Esophagus squamous epithelium (tissue), 5 donors: ENCODE results near the gene PRKD1. TPM values are rescaled to one million over a fixed set of nuclear protein-coding genes. Genes with fewer than 3 reads are reported as not detected.

Experiments used
- DNase-seq: peaks from one replicate; lab custom pipeline; 2025; lab: John Stamatoyannopoulos, UW
- H3K27ac ChIP-seq, 4 donors: fragments of 200-600 bp; sonication (generic); one replicate each; pipeline ENCODE4 v1.5.1; 2016 to 2019; ENCODE audit warnings: mild to moderate bottlenecking in 1 of 4
- H3K27me3 ChIP-seq, 4 donors: fragments of 200-600 bp; sonication (generic); 1 replicate in 3 of 4; 2 replicates in 1 of 4; pipeline versions ENCODE4 v1.5.1 to v1.6.0; 2017 to 2021; ENCODE audit warnings: antibody characterized with exemption in 1 of 4
- H3K36me3 ChIP-seq, 3 donors: fragments of 200-600 bp; sonication (generic); one replicate each; pipeline ENCODE4 v1.5.1; 2016 to 2019
- H3K4me1 ChIP-seq, 3 donors: fragments of 200-600 bp; sonication (generic); one replicate each; pipeline ENCODE4 v1.5.1; 2017 to 2019
- H3K4me3 ChIP-seq, 4 donors: fragments of 200-600 bp; sonication (generic); 1 replicate in 3 of 4; 2 replicates in 1 of 4; pipeline ENCODE4 v1.5.1; 2016 to 2019; ENCODE audit warnings: mild to moderate bottlenecking in 2 of 4, moderate library complexity in 1 of 4
- H3K9me3 ChIP-seq, 3 donors: fragments of 200-600 bp; sonication (generic); one replicate each; pipeline ENCODE4 v1.5.1; 2016 to 2019
- POLR2A ChIP-seq, 4 donors: fragments of 450-650 bp; IDR thresholded peaks; one replicate each; pipeline ENCODE4 v1.6.1; 2017; ENCODE audit warnings: antibody characterized with exemption in 4 of 4, mild to moderate bottlenecking in 4 of 4, moderate library complexity in 3 of 4
- WGBS, 2 donors: methylation state at CpG; one replicate each; pipeline ENCODE4 v1.1.5; 2018; 5-methylcytosine and 5-hydroxymethylcytosine counted together
- intact Hi-C: fragments of 100-400 bp; cut with DNase I; formaldehyde crosslinking; loops from one replicate; pipeline ENCODE4 v1.15.0; 2022
- total RNA-seq, 4 donors: library from RNA; depleted of rRNA; stranded (reverse); fragments of >200 nt; gene quantifications; one replicate each; pipeline ENCODE4 v1.1.0, GENCODE V29; 2016
- TF ChIP-seq, protein P1 (sequence below), 6 experiments: fragments of 450-650 bp in 4 of 6; fragments of 200-600 bp in 2 of 6; sonication (generic) in 2 of 6; IDR thresholded peaks; one replicate each; pipeline ENCODE4 v1.5.1; 2016 to 2019; ENCODE audit warnings: antibody characterized with exemption in 6 of 6, mild to moderate bottlenecking in 4 of 6, moderate library complexity in 4 of 6
- donor health status: DM: yes; HTN: yes; CAD: no.

The PRKD1 gene
- total RNA-seq, 4 donors from 2014 or later: 0.30 to 10.7 (median 2.2) TPM

DNA sequence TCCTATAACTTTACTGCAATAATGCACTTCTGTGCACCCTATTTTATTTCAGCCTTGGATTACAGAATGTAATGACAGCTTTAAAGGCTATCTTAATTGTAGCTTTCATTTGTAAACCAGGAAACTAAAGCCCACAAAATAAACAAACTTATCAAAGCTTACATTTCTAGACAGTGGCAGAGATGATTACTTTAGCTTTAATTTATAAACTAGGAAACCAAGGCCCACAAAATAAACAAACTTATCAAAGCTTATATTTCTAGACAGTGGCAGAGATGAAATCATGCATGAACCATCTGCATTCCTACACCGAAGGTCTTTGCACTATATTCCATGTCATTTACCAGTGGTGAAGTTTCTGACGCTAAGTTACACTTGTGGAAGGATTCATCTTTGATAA is 74.4 kb downstream of the PRKD1 start:
- Histone ChIP-seq H3K36me3 (no peaks in the 10 kb centered on the region), H3K27ac (no peak overlapping the region), H3K27me3 (no peaks in the 10 kb centered on the region), H3K4me3 (no peak overlapping the region), H3K4me1 (no peaks in the 10 kb centered on the region), H3K9me3 (peaks cover 0 to 13% (median 0%) of the 10 kb centered on the region in 3 donors)
- no peak for TF ChIP-seq POLR2A (IDR thresholded peaks at IDR 0.05)
- TF ChIP-seq, protein P1, sequence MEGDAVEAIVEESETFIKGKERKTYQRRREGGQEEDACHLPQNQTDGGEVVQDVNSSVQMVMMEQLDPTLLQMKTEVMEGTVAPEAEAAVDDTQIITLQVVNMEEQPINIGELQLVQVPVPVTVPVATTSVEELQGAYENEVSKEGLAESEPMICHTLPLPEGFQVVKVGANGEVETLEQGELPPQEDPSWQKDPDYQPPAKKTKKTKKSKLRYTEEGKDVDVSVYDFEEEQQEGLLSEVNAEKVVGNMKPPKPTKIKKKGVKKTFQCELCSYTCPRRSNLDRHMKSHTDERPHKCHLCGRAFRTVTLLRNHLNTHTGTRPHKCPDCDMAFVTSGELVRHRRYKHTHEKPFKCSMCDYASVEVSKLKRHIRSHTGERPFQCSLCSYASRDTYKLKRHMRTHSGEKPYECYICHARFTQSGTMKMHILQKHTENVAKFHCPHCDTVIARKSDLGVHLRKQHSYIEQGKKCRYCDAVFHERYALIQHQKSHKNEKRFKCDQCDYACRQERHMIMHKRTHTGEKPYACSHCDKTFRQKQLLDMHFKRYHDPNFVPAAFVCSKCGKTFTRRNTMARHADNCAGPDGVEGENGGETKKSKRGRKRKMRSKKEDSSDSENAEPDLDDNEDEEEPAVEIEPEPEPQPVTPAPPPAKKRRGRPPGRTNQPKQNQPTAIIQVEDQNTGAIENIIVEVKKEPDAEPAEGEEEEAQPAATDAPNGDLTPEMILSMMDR (IDR thresholded peaks at IDR 0.05): no peak
- no peak for DNase-seq
- intact Hi-C loops: no loop called here
- WGBS, 2 donors: 48 to 55% methylated on average over 2 of the region's 2 CpGs

DNA sequence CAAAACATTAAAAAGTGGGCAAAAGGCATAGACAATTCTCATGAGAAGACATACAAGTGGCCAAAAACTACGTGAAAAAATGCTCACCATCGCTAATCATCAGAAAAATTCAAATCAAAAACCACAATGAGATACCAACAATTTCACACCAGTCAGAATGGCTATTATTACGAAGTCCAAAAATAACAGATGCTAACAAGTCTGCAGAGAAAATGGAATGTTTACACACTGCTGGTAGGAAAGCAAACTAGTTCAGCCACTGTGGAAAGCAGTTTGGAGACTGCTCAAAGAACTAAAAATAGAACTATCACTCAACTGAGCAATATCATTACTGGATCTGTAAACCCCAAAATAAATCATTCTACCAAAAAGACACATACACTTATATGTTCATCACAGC is 76.2 kb downstream of the PRKD1 start:
- Histone ChIP-seq H3K4me1 (no peaks in the 10 kb centered on the region), H3K27ac (no peak overlapping the region), H3K4me3 (no peak overlapping the region), H3K27me3 (no peaks in the 10 kb centered on the region), H3K9me3 (peaks cover 0 to 13% (median 0%) of the 10 kb centered on the region in 3 donors), H3K36me3 (no peaks in the 10 kb centered on the region)
- intact Hi-C loops: no loop called here
- DNase-seq: no peak
- 67 to 79% methylated on average over 3 of the region's 3 CpGs for WGBS, 2 donors
- TF ChIP-seq, protein P1 (IDR thresholded peaks at IDR 0.05): no peak
- TF ChIP-seq POLR2A (IDR thresholded peaks at IDR 0.05): no peak

DNA sequence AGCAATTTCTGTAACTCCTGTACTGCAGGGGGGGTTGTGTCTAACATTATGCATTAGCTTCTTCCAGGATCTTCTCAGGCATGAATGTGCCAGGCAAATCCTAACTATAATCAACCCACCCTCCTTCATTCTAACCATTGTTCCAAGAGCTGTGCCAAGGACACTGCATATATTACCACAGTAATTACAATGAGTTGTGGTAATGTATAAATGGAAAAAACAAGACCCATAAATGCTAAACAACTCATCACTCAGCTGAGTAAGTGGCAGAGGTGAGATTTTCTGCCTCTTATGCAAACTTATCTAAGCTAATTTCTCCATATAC is 80.6 kb downstream of the PRKD1 start:
- H3K4me1 ChIP-seq: no peaks in the 10 kb centered on the region
- intact Hi-C loops: no loop called here
- H3K9me3 ChIP-seq: no peaks in the 10 kb centered on the region
- H3K27ac ChIP-seq: no peak overlapping the region
- H3K36me3 ChIP-seq: no peaks in the 10 kb centered on the region
- DNase-seq: no peak
- no peak overlapping the region for H3K4me3 ChIP-seq
- TF ChIP-seq POLR2A (IDR thresholded peaks at IDR 0.05): no peak
- TF ChIP-seq, protein P1 (IDR thresholded peaks at IDR 0.05): no peak
- H3K27me3 ChIP-seq: no peaks in the 10 kb centered on the region

DNA sequence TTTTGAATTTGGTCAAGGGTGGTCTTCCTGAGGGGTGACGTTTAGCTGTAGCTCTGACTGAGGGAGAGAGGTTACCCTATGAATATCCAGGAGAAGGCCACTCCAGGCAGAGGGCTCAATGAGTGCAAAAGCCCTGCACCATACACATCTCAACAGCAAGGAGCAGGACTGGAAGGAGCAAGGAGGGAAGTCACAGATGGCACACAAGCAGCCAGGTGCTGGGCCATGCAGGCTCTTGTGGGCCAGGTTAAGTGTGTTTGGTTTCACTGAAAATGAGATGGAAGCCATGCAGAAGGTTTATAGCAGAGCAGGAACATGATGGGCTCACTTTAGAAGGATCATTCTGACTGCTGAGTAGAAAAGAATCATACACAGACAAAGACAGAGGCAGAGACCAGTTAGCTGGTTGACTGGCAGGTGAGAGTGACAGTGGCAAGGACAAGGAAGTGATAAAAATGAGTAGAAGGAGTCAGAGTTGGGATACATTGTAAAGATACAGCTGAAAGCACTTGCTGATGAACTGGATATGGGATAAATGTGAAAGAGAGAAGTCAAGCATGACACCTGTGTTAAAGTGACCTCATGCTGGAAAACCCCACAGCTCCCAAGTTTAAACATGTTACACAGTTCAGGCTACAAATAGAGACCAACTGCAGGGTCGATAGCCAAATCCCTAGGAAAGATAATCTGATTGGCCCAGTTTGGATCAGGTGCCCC is 81.2 kb downstream of the PRKD1 start:
- H3K4me3 ChIP-seq: no peak overlapping the region
- no peaks in the 10 kb centered on the region for H3K4me1 ChIP-seq
- intact Hi-C loops: no loop called here
- no peak overlapping the region for H3K27ac ChIP-seq
- H3K27me3 ChIP-seq: no peaks in the 10 kb centered on the region
- DNase-seq: no peak
- peaks cover 0 to under 1% (median 0%) of the 10 kb centered on the region in 3 donors for H3K9me3 ChIP-seq
- H3K36me3 ChIP-seq: no peaks in the 10 kb centered on the region
- WGBS, 2 donors: 33 to 44% methylated on average over 2 of the region's 2 CpGs
- TF ChIP-seq, protein P1 (IDR thresholded peaks at IDR 0.05): no peak
- no peak for TF ChIP-seq POLR2A (IDR thresholded peaks at IDR 0.05)

- Histone ChIP-seq H3K36me3 (no peaks in the 10 kb centered on the region), H3K27me3 (no peaks in the 10 kb centered on the region), H3K4me3 (no peak overlapping the region), H3K4me1 (no peaks in the 10 kb centered on the region), H3K9me3 (peaks cover 0 to 25% (median 23%) of the 10 kb centered on the region in 3 donors), H3K27ac (no peak overlapping the region)
- no peak for TF ChIP-seq POLR2A (IDR thresholded peaks at IDR 0.05)
- TF ChIP-seq, protein P1 (IDR thresholded peaks at IDR 0.05): no peak
- 64 to 75% methylated on average over 1 of the region's 1 CpG for WGBS, 2 donors
- intact Hi-C loops: no loop called here
- DNase-seq: no peak
These were observed 83.7 kb downstream of the PRKD1 start for GRCh38 chr14:29843981-29844380.
